ENCODE results near the gene DIAPH1. TPM values are rescaled to one million over a fixed set of nuclear protein-coding genes. Genes with fewer than 3 reads are reported as not detected.

The DIAPH1 gene
- total RNA-seq, 1 experiment from 2014 or later = 142 TPM

- no peaks in the 10 kb centered on the region for H3K9me3 ChIP-seq (ENCODE audit: control insufficient read depth in 1 of 2, insufficient read depth in 1 of 2, low read depth in 1 of 2, low read length in 2 of 2)
- no peaks in the 10 kb centered on the region for H3K79me2 ChIP-seq (ENCODE audit: insufficient read depth, low read length)
- no peak overlapping the region for H3K9ac ChIP-seq (ENCODE audit: low read length)
- H2AFZ ChIP-seq (ENCODE audit: low read depth, low read length, poor library complexity, severe bottlenecking) = no peak overlapping the region
- H3K9me2 ChIP-seq (ENCODE audit: insufficient read depth) = no peaks in the 10 kb centered on the region
- ATAC-seq = no peak
- TF ChIP-seq ATF3 (IDR thresholded peaks at IDR 0.05) = no peak
- no peak for TF ChIP-seq SP1 (IDR thresholded peaks at IDR 0.05; ENCODE audit: low read depth)
- TF ChIP-seq ZFX (IDR thresholded peaks at IDR 0.05) = no peak
- no peak for TF ChIP-seq SIN3A (IDR thresholded peaks at IDR 0.05; ENCODE audit: low read depth)
- H3K27ac ChIP-seq (ENCODE audit: low read depth, low read length) = no peak overlapping the region
- peaks cover 0 to 9% of the 10 kb centered on the region in 2 experiments; a peak in 2 of 4 replicates for H3K4me1 ChIP-seq (ENCODE audit: control insufficient read depth in 1 of 2, insufficient read depth in 2 of 2, low read length in 2 of 2)
- intact Hi-C loops (cut with micrococcal nuclease) = no loop called here
- H4K20me1 ChIP-seq (ENCODE audit: insufficient read depth) = no peaks in the 10 kb centered on the region
- BruUV-seq (replicated peaks) = no TSS peak
- ChIA-PET RAD21 (ENCODE audit: low non-redundant PET in 1 of 2, low total read pairs in 2 of 2, uncharacterized antibody in 2 of 2, unreplicated experiment in 2 of 2) (no interaction called here), CTCF (interaction anchor here (0.9 to 2.1 kb wide), 2 partner anchors 12 to 23 kb away, joined by 3 to 6 read pairs; no protein-coding TSS in a partner anchor), POLR2A (no interaction called here)
- DNase-seq (ENCODE audit: low read depth, low spot score) = no peak
- H3K36me3 ChIP-seq (ENCODE audit: control insufficient read depth in 1 of 2, insufficient read depth in 2 of 2, low read length in 2 of 2) = no peaks in the 10 kb centered on the region
- H3K4me3 ChIP-seq (replicated peaks in 1 of 2; ENCODE audit: low read depth in 1 of 2, low read length in 2 of 2) = no peak overlapping the region
- no peak overlapping the region for H3K4me2 ChIP-seq (ENCODE audit: low read length)
- no peaks in the 10 kb centered on the region for H3K27me3 ChIP-seq (ENCODE audit: insufficient read depth, low read length)
Measured at GRCh38 chr5:141510160-141510559, 108.6 kb downstream of the DIAPH1 start.

- ChIA-PET RAD21 (ENCODE audit: low non-redundant PET in 1 of 2, low total read pairs in 2 of 2, uncharacterized antibody in 2 of 2, unreplicated experiment in 2 of 2) (no interaction called here), POLR2A (no interaction called here), CTCF (interaction anchor here (1.4 to 2.1 kb wide), 3 partner anchors 13 to 96 kb away, joined by 3 to 6 read pairs (median 4); partner anchors contain the start of gene PCDHGA10)
- Histone ChIP-seq H2AFZ (ENCODE audit: low read depth, low read length, poor library complexity, severe bottlenecking) (no peak overlapping the region), H3K79me2 (ENCODE audit: insufficient read depth, low read length) (no peaks in the 10 kb centered on the region), H3K9me3 (ENCODE audit: control insufficient read depth in 1 of 2, insufficient read depth in 1 of 2, low read depth in 1 of 2, low read length in 2 of 2) (no peaks in the 10 kb centered on the region), H3K4me3 (replicated peaks in 1 of 2; ENCODE audit: low read depth in 1 of 2, low read length in 2 of 2) (no peak overlapping the region), H4K20me1 (ENCODE audit: insufficient read depth) (no peaks in the 10 kb centered on the region), H3K9me2 (ENCODE audit: insufficient read depth) (no peaks in the 10 kb centered on the region), H3K4me1 (ENCODE audit: control insufficient read depth in 1 of 2, insufficient read depth in 2 of 2, low read length in 2 of 2) (no peaks in the 10 kb centered on the region; a peak in 1 of 4 replicates), H3K9ac (ENCODE audit: low read length) (no peak overlapping the region), H3K36me3 (ENCODE audit: control insufficient read depth in 1 of 2, insufficient read depth in 2 of 2, low read length in 2 of 2) (no peaks in the 10 kb centered on the region), H3K4me2 (ENCODE audit: low read length) (no peak overlapping the region), H3K27ac (ENCODE audit: low read depth, low read length) (no peak overlapping the region), H3K27me3 (ENCODE audit: insufficient read depth, low read length) (no peaks in the 10 kb centered on the region)
- DNase-seq (ENCODE audit: low read depth, low spot score) = no peak
- intact Hi-C loops (cut with micrococcal nuclease) = no loop called here
- no peak for ATAC-seq
- no TSS peak for BruUV-seq (replicated peaks)
- TF ChIP-seq SRF (IDR thresholded peaks at IDR 0.05; ENCODE audit: low read depth) (no peak), EZH2phosphoT487 (IDR thresholded peaks at IDR 0.05; ENCODE audit: borderline replicate concordance) (no peak), YY1 (IDR thresholded peaks at IDR 0.05; ENCODE audit: extremely low read depth, insufficient replicate concordance, low read depth, low read length) (no peak), EZH2 (IDR thresholded peaks at IDR 0.05) (no peak), TCF7L2 (IDR thresholded peaks at IDR 0.05; ENCODE audit: borderline replicate concordance, extremely low read depth, insufficient read depth, insufficient read length) (no peak), RAD21 (IDR thresholded peaks at IDR 0.05; ENCODE audit: low read depth) (no peak), REST (IDR thresholded peaks at IDR 0.05; ENCODE audit: low read depth) (no peak), ZNF274 (IDR thresholded peaks at IDR 0.05; ENCODE audit: low read depth, low read length) (no peak), SP1 (IDR thresholded peaks at IDR 0.05; ENCODE audit: low read depth) (no peak), SIN3A (IDR thresholded peaks at IDR 0.05; ENCODE audit: low read depth) (no peak), POLR2AphosphoS5 (IDR thresholded peaks at IDR 0.05; ENCODE audit: low read depth, low read length) (no peak)
Measured at GRCh38 chr5:141508798-141509611, 109.8 kb downstream of the DIAPH1 start.

All from HCT116 (cell line).